SJCRH30 (cell line): Measurements from ENCODE around the gene TBC1D3B. TPM values are rescaled to one million over a fixed set of nuclear protein-coding genes. Genes with fewer than 3 reads are reported as not detected.

Experiments
- DNase-seq, 2 experiments: peaks; one replicate each; pipeline ENCODE4 v3.0.0-alpha.2; 2015 to 2020
- H3K27ac ChIP-seq: fragments of 250-450 bp; sonication (Bioruptor Pico); 2 replicates; pipeline ENCODE4 v1.5.1; 2020; ENCODE audit warnings: mild to moderate bottlenecking, moderate library complexity
- H3K27me3 ChIP-seq: fragments of 250-450 bp; sonication (Bioruptor Pico); 2 replicates; pipeline ENCODE4 v1.5.1; 2020; ENCODE audit warnings: mild to moderate bottlenecking, moderate library complexity
- H3K36me3 ChIP-seq: fragments of 250-450 bp; sonication (Bioruptor Pico); 2 replicates; pipeline ENCODE4 v1.5.1; 2020; ENCODE audit warnings: mild to moderate bottlenecking, moderate library complexity
- H3K4me1 ChIP-seq: fragments of 250-450 bp; sonication (Bioruptor Pico); 2 replicates; pipeline ENCODE4 v1.5.1; 2020; ENCODE audit warnings: mild to moderate bottlenecking, moderate library complexity
- H3K4me3 ChIP-seq: fragments of 250-450 bp; sonication (Bioruptor Pico); 2 replicates; pipeline ENCODE4 v1.5.1; 2020; ENCODE audit warnings: mild to moderate bottlenecking, moderate library complexity
- H3K9me3 ChIP-seq: fragments of 250-450 bp; sonication (Bioruptor Pico); replicated peaks from 2 replicates; pipeline ENCODE4 v1.5.1; 2020; ENCODE audit warnings: mild to moderate bottlenecking, moderate library complexity
- total RNA-seq: library from RNA; depleted of rRNA; stranded (reverse); fragments of >200 nt; shearing (Covaris generic); gene quantifications from 2 replicates; pipeline ENCODE4 v1.2.3, GENCODE V29; 2014

The TBC1D3B gene
- total RNA-seq, 1 experiment from 2014 or later, result 3.7 TPM

GRCh38 chr17:36152639-36153120 is 23.8 kb downstream of the TBC1D3B start:
- peaks cover 13% of the 10 kb centered on the region for H3K27me3 ChIP-seq
- no peak for DNase-seq
- H3K4me3 ChIP-seq, result no peak overlapping the region
- H3K27ac ChIP-seq, result no peak overlapping the region
- no peaks in the 10 kb centered on the region for H3K4me1 ChIP-seq
- H3K36me3 ChIP-seq, result no peaks in the 10 kb centered on the region
- no peaks in the 10 kb centered on the region for H3K9me3 ChIP-seq

DNA sequence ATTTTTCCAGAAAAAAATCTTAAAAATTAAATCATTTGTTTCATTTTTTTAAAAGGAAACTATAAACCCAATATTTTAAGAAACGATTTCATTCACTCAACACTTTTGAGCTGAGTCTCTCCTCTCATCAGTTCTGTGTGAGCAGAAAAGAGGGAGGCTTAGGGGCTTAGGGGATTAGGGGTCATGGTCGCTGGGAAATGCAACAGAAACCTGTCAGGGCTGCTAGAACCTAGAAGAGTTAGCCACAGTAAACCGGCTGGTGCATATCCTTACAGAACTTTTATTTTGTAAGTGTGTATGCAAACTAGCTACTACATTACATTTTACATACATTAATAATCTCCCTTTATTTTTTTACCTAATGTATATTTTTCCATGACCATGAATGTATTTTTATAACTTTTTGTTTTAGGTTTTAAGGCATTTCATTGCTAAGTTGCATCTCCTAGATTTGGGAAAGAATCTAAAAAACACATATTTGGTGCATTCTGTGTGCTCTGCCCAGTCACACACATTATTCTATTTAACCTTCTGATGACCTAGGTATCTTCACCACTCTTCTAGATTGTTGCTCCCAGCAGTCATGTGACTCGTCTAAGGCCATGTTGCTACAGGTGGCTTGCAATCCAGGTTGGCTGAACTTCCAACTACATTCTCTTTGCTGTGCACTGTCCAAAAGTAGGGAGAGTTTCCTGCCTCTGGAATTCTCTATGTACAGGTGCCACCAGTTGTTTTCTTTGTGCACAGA is 24.4 kb downstream of the TBC1D3B start:
- Histone ChIP-seq H3K36me3 (no peaks in the 10 kb centered on the region), H3K4me1 (no peaks in the 10 kb centered on the region), H3K27ac (no peak overlapping the region), H3K9me3 (no peaks in the 10 kb centered on the region), H3K27me3 (peaks cover 16% of the 10 kb centered on the region), H3K4me3 (no peak overlapping the region)
- no peak for DNase-seq

GRCh38 chr17:36149296-36149820 is 27.1 kb downstream of the TBC1D3B start:
- Histone ChIP-seq H3K9me3 (no peaks in the 10 kb centered on the region), H3K27me3 (peaks cover 28% of the 10 kb centered on the region), H3K4me1 (no peaks in the 10 kb centered on the region), H3K4me3 (no peak overlapping the region), H3K27ac (no peak overlapping the region), H3K36me3 (no peaks in the 10 kb centered on the region)
- no peak for DNase-seq

- no peaks in the 10 kb centered on the region for H3K4me1 ChIP-seq
- no peaks in the 10 kb centered on the region for H3K9me3 ChIP-seq
- DNase-seq, result peak; percentile 40 to 75
- peaks cover 30% of the 10 kb centered on the region for H3K27me3 ChIP-seq
- no peak overlapping the region for H3K4me3 ChIP-seq
- no peak overlapping the region for H3K27ac ChIP-seq
- H3K36me3 ChIP-seq, result no peaks in the 10 kb centered on the region
These were observed 27.7 kb downstream of the TBC1D3B start for GRCh38 chr17:36148559-36149295.

DNA sequence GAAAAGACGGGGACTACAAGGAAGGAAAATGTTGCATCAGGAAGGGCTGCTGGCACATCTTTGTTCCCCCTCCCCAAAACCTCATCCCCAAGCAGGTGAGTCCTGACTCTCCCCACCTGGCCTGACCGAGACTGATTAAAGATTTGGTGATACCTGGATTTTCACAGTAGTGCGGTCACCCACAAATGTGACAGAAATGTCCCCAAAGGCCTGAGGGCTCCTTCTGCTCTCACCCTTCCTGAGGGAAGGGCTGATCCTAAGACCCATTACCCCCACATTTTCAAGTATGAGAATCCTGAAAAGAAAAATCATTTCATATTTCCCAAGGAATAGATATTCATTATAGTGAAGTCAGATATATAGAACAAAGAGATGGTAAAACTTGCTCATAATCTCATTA is 28.8 kb downstream of the TBC1D3B start:
- H3K27ac ChIP-seq, result no peak overlapping the region
- H3K9me3 ChIP-seq, result no peaks in the 10 kb centered on the region
- H3K27me3 ChIP-seq, result peaks cover 30% of the 10 kb centered on the region
- no peak overlapping the region for H3K4me3 ChIP-seq
- no peaks in the 10 kb centered on the region for H3K36me3 ChIP-seq
- no peak for DNase-seq
- no peaks in the 10 kb centered on the region for H3K4me1 ChIP-seq

DNA sequence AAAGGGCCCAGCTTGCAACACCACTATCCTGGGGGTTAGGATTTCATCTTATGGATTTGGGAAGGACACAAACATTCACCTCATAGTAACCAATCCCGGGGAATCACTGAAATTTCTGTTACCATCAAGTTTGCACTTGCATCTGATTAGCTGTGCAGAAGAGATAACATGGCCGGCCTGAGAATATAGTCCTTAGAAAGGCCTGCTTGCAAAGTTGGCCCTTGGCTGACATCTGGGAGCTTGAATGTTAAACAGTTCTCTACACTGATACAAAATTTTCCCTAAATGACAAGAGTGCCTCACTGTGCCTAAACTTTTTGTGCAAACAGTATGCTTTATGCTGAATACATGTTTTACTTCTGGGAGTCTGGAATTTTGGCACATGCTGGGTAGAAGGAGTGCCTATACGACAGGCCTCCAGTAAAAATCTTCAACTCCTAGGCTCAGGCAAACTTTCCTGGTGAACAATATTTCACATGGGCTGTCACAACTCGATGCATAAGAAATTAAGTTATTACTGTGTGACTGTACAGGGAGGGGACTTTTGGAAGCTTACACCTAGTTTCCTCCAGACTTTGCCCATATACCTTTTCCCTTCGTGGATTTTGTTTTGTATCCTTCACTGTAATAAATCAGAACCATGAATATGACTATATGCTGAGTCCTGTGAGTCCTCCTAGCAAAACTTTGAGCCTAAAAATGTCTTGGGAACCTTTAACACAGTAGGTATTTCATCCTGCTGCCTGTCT is 31.3 kb downstream of the TBC1D3B start:
- no peak overlapping the region for H3K4me3 ChIP-seq
- no peak for DNase-seq
- no peaks in the 10 kb centered on the region for H3K9me3 ChIP-seq
- peaks cover 39% of the 10 kb centered on the region for H3K27me3 ChIP-seq
- H3K27ac ChIP-seq, result no peak overlapping the region
- H3K4me1 ChIP-seq, result no peaks in the 10 kb centered on the region
- no peaks in the 10 kb centered on the region for H3K36me3 ChIP-seq

- DNase-seq, result no peak
- Histone ChIP-seq H3K36me3 (no peaks in the 10 kb centered on the region), H3K9me3 (no peaks in the 10 kb centered on the region), H3K27ac (no peak overlapping the region), H3K4me3 (no peak overlapping the region), H3K27me3 (peaks cover 33% of the 10 kb centered on the region), H3K4me1 (no peaks in the 10 kb centered on the region)
These were observed 32.4 kb downstream of the TBC1D3B start for GRCh38 chr17:36144014-36144413.

GRCh38 chr17:36142806-36143205 is 33.6 kb downstream of the TBC1D3B start:
- DNase-seq, result no peak
- H3K27me3 ChIP-seq, result peaks cover 32% of the 10 kb centered on the region
- H3K4me3 ChIP-seq, result no peak overlapping the region
- no peaks in the 10 kb centered on the region for H3K9me3 ChIP-seq
- no peaks in the 10 kb centered on the region for H3K4me1 ChIP-seq
- H3K36me3 ChIP-seq, result no peaks in the 10 kb centered on the region
- H3K27ac ChIP-seq, result no peak overlapping the region

DNA sequence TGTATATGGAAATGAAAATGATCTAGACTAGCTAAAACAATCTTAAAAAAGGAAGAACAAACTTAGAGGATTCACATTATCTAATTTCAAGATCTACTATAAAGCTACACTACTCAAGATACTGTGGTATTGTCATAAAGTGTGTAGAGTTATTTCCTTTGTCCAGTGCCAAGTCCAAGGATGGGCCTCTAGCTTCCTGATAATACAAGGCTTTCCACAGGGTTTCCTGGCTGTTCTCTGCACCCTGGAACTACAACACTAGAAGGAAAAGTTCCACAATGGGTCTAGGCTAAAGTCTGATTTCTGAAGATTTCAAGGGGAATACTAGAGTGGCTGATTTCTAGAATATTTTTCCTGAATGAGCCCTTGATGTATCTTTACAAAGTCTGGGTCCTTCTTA is 34.2 kb downstream of the TBC1D3B start:
- no peak for DNase-seq
- H3K4me3 ChIP-seq, result no peak overlapping the region
- no peaks in the 10 kb centered on the region for H3K4me1 ChIP-seq
- H3K36me3 ChIP-seq, result no peaks in the 10 kb centered on the region
- no peak overlapping the region for H3K27ac ChIP-seq
- H3K27me3 ChIP-seq, result peaks cover 29% of the 10 kb centered on the region
- H3K9me3 ChIP-seq, result no peaks in the 10 kb centered on the region

DNA sequence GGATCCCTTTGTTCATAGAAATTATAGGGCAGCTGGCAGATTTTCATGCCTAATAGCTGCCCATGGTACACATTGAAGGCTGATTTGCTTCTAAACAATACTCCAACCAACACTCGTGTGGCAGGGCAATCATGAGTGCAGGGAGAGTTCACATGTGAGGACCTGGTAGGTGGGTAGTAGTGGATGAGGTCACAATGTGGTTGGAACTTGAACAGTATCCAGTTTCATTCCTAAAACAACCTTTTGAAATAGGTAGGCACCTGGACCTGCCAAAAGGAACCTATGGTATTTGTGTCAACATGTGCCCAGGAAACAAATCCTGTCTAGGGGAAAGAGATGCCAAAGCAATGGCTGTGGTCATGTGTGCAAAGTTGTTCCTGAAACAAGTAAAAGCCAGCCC is 40.0 kb downstream of the TBC1D3B start:
- Histone ChIP-seq H3K4me3 (no peak overlapping the region), H3K27me3 (peaks cover 15% of the 10 kb centered on the region; the same call in 1 of the 2 replicates), H3K36me3 (no peaks in the 10 kb centered on the region), H3K9me3 (no peaks in the 10 kb centered on the region), H3K4me1 (no peaks in the 10 kb centered on the region), H3K27ac (no peak overlapping the region)
- no peak for DNase-seq

GRCh38 chr17:36136036-36136435 is 40.4 kb downstream of the TBC1D3B start:
- no peaks in the 10 kb centered on the region for H3K4me1 ChIP-seq
- H3K36me3 ChIP-seq, result no peaks in the 10 kb centered on the region
- H3K27me3 ChIP-seq, result peaks cover 11% of the 10 kb centered on the region; the same call in 1 of the 2 replicates
- no peak overlapping the region for H3K27ac ChIP-seq
- no peak overlapping the region for H3K4me3 ChIP-seq
- DNase-seq, result no peak
- no peaks in the 10 kb centered on the region for H3K9me3 ChIP-seq

- DNase-seq, result no peak
- Histone ChIP-seq H3K36me3 (no peaks in the 10 kb centered on the region), H3K9me3 (no peaks in the 10 kb centered on the region), H3K4me3 (no peak overlapping the region), H3K27ac (no peak overlapping the region), H3K27me3 (0 out of 2 replicates have a peak, but pooled peaks cover 11% of the 10 kb centered on the region), H3K4me1 (no peaks in the 10 kb centered on the region)
These were observed 41.0 kb downstream of the TBC1D3B start for GRCh38 chr17:36135465-36135864.

GRCh38 chr17:36133602-36134236 is 42.7 kb downstream of the TBC1D3B start:
- DNase-seq, result peak in 1 of 2 experiments; percentile 13

DNA sequence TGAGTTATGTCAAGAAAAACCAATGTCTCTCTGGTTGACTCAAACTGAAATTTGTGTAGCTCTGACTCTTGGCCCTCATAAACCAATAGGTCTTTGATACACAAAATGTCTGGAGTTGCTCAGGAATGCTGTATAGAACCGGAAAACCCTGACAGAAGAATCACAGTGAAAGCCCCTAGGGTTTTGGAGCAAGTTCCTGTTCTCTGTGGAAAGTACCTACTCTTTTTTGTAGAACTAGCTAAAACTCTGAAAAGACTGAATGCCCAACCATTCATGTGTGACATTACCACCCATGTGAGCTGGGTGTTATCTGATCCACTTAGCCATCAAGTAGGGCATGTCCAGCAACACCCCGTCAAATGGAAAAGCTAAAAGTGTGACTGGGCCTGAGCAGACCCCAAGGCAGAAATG is 44.0 kb downstream of the TBC1D3B start:
- H3K27me3 ChIP-seq, result peaks cover 8% of the 10 kb centered on the region; the same call in 1 of the 2 replicates
- no peaks in the 10 kb centered on the region for H3K9me3 ChIP-seq
- DNase-seq, result no peak
- no peaks in the 10 kb centered on the region for H3K4me1 ChIP-seq
- H3K27ac ChIP-seq, result no peak overlapping the region
- H3K4me3 ChIP-seq, result no peak overlapping the region
- no peaks in the 10 kb centered on the region for H3K36me3 ChIP-seq

More at GRCh38 chr17:36133602-36134236, 42.7 kb downstream of the TBC1D3B start:
- no peaks in the 10 kb centered on the region for H3K4me1 ChIP-seq
- peaks cover 15% of the 10 kb centered on the region; the same call in 1 of the 2 replicates for H3K27me3 ChIP-seq
- no peaks in the 10 kb centered on the region for H3K36me3 ChIP-seq
- H3K4me3 ChIP-seq, result no peak overlapping the region
- no peaks in the 10 kb centered on the region for H3K9me3 ChIP-seq
- no peak overlapping the region for H3K27ac ChIP-seq
